HG03432 (cell line): ENCODE results near the gene PCDHA6.
"Not testable (repeated sequence)": the region's sequence is repeated elsewhere in the genome, so short reads cannot be mapped to it uniquely, and the experiment has no call there.

Experiments
- ATAC-seq: cut with Tn5 transposase; IDR thresholded peaks from one replicate; pipeline ENCODE4 v1.9.1; 2021; ENCODE audit warnings: mild to moderate bottlenecking, moderate library complexity; ENCODE audit not compliant: unreplicated experiment

PCDHA6 gene

GRCh38 chr5:140857177-140857986, 29.6 kb downstream of the PCDHA6 start:
- ATAC-seq, result no peak

GRCh38 chr5:140857987-140858240, 30.2 kb downstream of the PCDHA6 start:
- no peak for ATAC-seq

- ATAC-seq, result no peak
These were observed 34.9 kb downstream of the PCDHA6 start for GRCh38 chr5:140862441-140863295.

GRCh38 chr5:140868721-140869554, 41.2 kb downstream of the PCDHA6 start, which contains the start of gene PCDHA11:
Gene PCDHA11, plus strand, starts transcription at chr5:140868957. Its CDS starts 147 bp downstream, at chr5:140869104.
- ATAC-seq, result no peak

GRCh38 chr5:140869555-140869886, 41.8 kb downstream of the PCDHA6 start:
- ATAC-seq, result no peak

- ATAC-seq, result no peak
These were observed 42.8 kb downstream of the PCDHA6 start for GRCh38 chr5:140870221-140871201.

GRCh38 chr5:140875085-140876065, 47.6 kb downstream of the PCDHA6 start, which contains the start of gene PCDHA12:
Gene PCDHA12, plus strand, starts transcription at chr5:140875308. Its CDS starts 165 bp downstream, at chr5:140875473.
- ATAC-seq, result no peak

- not testable (repeated sequence) for ATAC-seq
These were observed 48.9 kb downstream of the PCDHA6 start for GRCh38 chr5:140876541-140877261.

GRCh38 chr5:140877262-140877581, 49.5 kb downstream of the PCDHA6 start:
- no peak for ATAC-seq
